Hepatocyte (in vitro differentiated cells): ENCODE data around the gene MSI2. TPM values are rescaled to one million over a fixed set of nuclear protein-coding genes. Genes with fewer than 3 reads are reported as not detected.

Experiments used
- DNase-seq: peaks from one replicate; pipeline ENCODE4 v3.0.0-alpha.2; 2016; ENCODE audit warnings: low spot score
- H2AFZ ChIP-seq: fragments of 200-600 bp; sonication (generic); 2 replicates; pipeline ENCODE4 v1.6.0; 2016; ENCODE audit warnings: antibody characterized with exemption, mild to moderate bottlenecking
- H3K27ac ChIP-seq: fragments of 200-600 bp; sonication (generic); 2 replicates; pipeline ENCODE4 v1.5.1; 2016; ENCODE audit warnings: mild to moderate bottlenecking
- H3K27me3 ChIP-seq: fragments of 200-600 bp; sonication (generic); 2 replicates; pipeline ENCODE4 v1.6.1; 2016
- H3K36me3 ChIP-seq: fragments of 200-600 bp; sonication (generic); replicated peaks from 2 replicates; pipeline ENCODE4 v1.5.1; 2016; ENCODE audit warnings: low read depth; ENCODE audit not compliant: insufficient read depth
- H3K4me1 ChIP-seq: fragments of 200-600 bp; sonication (generic); 2 replicates; pipeline ENCODE4 v1.5.1; 2016; ENCODE audit warnings: mild to moderate bottlenecking, moderate library complexity; ENCODE audit not compliant: insufficient read depth
- H3K4me2 ChIP-seq: fragments of 200-600 bp; sonication (generic); 2 replicates; pipeline ENCODE4 v1.6.0; 2016
- H3K4me3 ChIP-seq: fragments of 200-600 bp; sonication (generic); 2 replicates; pipeline ENCODE4 v1.5.1; 2016; ENCODE audit warnings: mild to moderate bottlenecking
- H3K79me2 ChIP-seq: fragments of 200-600 bp; sonication (generic); 2 replicates; pipeline ENCODE4 v1.6.0; 2017; ENCODE audit warnings: mild to moderate bottlenecking
- H3K9me2 ChIP-seq: fragments of 200-600 bp; sonication (generic); replicated peaks from 2 replicates; pipeline ENCODE4 v1.6.0; 2017; ENCODE audit warnings: mild to moderate bottlenecking; ENCODE audit not compliant: insufficient read depth
- H3K9me3 ChIP-seq: fragments of 200-600 bp; sonication (generic); 2 replicates; pipeline ENCODE4 v1.5.1; 2016; ENCODE audit warnings: low read depth, mild to moderate bottlenecking
- H4K20me1 ChIP-seq: fragments of 200-600 bp; sonication (generic); 2 replicates; pipeline ENCODE4 v1.6.0; 2016; ENCODE audit warnings: mild to moderate bottlenecking; ENCODE audit not compliant: insufficient read depth, poor library complexity, severe bottlenecking
- EZH2 ChIP-seq: fragments of 200-600 bp; sonication (generic); IDR thresholded peaks from 2 replicates; pipeline ENCODE4 v1.6.1; 2016; ENCODE audit warnings: antibody characterized with exemption, mild to moderate bottlenecking, borderline replicate concordance
- EZH2phosphoT487 ChIP-seq: fragments of 200-600 bp; sonication (generic); IDR thresholded peaks from one replicate; pipeline ENCODE4 v1.6.1; 2018; ENCODE audit warnings: antibody characterized with exemption, mild to moderate bottlenecking, low read depth, moderate library complexity; ENCODE audit not compliant: unreplicated experiment, severe bottlenecking
- WGBS: methylation state at CpG from one replicate; pipeline ENCODE4 v1.1.6; 2016; ENCODE audit warnings: low lambda C conversion rate; ENCODE audit errors: missing lambda C conversion rate; 5-methylcytosine and 5-hydroxymethylcytosine counted together
- polyA plus RNA-seq: library from polyadenylated mRNA; unstranded; fragments of >200 nt; fragmentation: Nextera tagmentation; extraction: Ambion mirVana; gene quantifications from 2 replicates; pipeline ENCODE4 v1.2.1, GENCODE V29; 2016
- total RNA-seq: library from RNA; depleted of rRNA; stranded (reverse); fragments of >200 nt; gene quantifications from 2 replicates; pipeline ENCODE4 v1.2.3, GENCODE V29; 2014
- TF ChIP-seq, protein P1 (sequence below): fragments of 200-600 bp; sonication (generic); IDR thresholded peaks from 2 replicates; pipeline ENCODE4 v1.5.1; 2016; ENCODE audit warnings: antibody characterized with exemption, mild to moderate bottlenecking; ENCODE audit not compliant: poor library complexity

MSI2 gene
- total and polyA plus RNA-seq, 2 experiments from 2014 or later = 16.1 to 60.6 TPM

DNA sequence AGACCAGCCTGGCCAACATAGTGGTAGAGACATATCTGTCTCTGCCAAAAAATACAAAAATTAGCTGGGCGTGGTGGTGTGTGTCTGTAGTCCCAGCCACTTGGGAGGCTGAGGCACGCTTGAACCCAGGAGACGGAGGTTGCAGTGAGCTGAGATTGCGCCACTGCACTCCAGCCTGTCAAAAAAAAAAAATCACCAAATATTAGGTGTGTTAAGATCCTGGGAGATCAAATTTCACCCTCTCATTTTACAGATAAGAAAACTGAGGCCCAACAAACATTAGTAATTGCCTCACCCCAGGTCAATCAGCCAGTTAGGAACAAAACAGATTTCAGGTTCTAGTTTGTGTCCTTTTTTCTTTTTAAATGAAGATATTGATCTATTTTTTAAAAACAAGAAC, 116.7 kb downstream of the MSI2 start:
- Histone ChIP-seq H2AFZ (no peak overlapping the region), H3K4me3 (no peak overlapping the region), H3K27me3 (no peaks in the 10 kb centered on the region), H4K20me1 (no peaks in the 10 kb centered on the region), H3K4me2 (peak overlapping the region; percentile 38), H3K4me1 (peaks cover 31% of the 10 kb centered on the region), H3K79me2 (peaks cover 56% of the 10 kb centered on the region), H3K27ac (peak overlapping the region; percentile 47), H3K9me2 (no peaks in the 10 kb centered on the region), H3K9me3 (no peaks in the 10 kb centered on the region), H3K36me3 (no peaks in the 10 kb centered on the region)
- WGBS = 87% methylated on average over 4 of the region's 4 CpGs
- TF ChIP-seq, protein P1, sequence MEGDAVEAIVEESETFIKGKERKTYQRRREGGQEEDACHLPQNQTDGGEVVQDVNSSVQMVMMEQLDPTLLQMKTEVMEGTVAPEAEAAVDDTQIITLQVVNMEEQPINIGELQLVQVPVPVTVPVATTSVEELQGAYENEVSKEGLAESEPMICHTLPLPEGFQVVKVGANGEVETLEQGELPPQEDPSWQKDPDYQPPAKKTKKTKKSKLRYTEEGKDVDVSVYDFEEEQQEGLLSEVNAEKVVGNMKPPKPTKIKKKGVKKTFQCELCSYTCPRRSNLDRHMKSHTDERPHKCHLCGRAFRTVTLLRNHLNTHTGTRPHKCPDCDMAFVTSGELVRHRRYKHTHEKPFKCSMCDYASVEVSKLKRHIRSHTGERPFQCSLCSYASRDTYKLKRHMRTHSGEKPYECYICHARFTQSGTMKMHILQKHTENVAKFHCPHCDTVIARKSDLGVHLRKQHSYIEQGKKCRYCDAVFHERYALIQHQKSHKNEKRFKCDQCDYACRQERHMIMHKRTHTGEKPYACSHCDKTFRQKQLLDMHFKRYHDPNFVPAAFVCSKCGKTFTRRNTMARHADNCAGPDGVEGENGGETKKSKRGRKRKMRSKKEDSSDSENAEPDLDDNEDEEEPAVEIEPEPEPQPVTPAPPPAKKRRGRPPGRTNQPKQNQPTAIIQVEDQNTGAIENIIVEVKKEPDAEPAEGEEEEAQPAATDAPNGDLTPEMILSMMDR = no peak
- TF ChIP-seq EZH2phosphoT487 (no peak), EZH2 (no peak)
- no peak for DNase-seq

DNA sequence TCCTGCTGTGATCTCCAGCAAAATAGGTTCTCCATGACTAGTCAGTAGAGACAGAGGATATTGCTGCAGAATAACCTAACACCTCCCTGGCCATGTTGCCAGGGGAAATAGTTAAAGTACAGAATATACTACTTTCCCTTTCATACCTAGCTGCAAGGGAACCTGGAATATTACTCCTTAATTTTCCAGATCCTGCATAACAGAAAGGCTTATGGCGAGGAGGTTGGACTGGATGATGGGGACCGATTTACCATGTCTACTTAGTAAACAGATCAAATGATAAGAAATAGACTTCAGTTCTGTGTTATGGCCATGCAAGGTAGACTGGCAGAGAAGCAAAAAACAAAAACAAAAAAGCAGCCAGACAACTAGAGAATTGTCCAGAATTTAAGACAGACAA, 117.4 kb downstream of the MSI2 start:
- no peaks in the 10 kb centered on the region for H4K20me1 ChIP-seq
- H3K36me3 ChIP-seq = no peaks in the 10 kb centered on the region
- H3K4me2 ChIP-seq = no peak overlapping the region
- H3K27ac ChIP-seq = peak overlapping the region; percentile 47
- no peak overlapping the region for H3K4me3 ChIP-seq
- TF ChIP-seq EZH2 (no peak), EZH2phosphoT487 (no peak)
- TF ChIP-seq, protein P1 = no peak
- peaks cover 31% of the 10 kb centered on the region for H3K4me1 ChIP-seq
- no peaks in the 10 kb centered on the region for H3K9me3 ChIP-seq
- H3K9me2 ChIP-seq = no peaks in the 10 kb centered on the region
- whole genome bisulfite sequencing = 95% methylated on average over 2 of the region's 2 CpGs
- no peaks in the 10 kb centered on the region for H3K27me3 ChIP-seq
- H3K79me2 ChIP-seq = peaks cover 56% of the 10 kb centered on the region
- no peak for DNase-seq
- no peak overlapping the region for H2AFZ ChIP-seq

DNA sequence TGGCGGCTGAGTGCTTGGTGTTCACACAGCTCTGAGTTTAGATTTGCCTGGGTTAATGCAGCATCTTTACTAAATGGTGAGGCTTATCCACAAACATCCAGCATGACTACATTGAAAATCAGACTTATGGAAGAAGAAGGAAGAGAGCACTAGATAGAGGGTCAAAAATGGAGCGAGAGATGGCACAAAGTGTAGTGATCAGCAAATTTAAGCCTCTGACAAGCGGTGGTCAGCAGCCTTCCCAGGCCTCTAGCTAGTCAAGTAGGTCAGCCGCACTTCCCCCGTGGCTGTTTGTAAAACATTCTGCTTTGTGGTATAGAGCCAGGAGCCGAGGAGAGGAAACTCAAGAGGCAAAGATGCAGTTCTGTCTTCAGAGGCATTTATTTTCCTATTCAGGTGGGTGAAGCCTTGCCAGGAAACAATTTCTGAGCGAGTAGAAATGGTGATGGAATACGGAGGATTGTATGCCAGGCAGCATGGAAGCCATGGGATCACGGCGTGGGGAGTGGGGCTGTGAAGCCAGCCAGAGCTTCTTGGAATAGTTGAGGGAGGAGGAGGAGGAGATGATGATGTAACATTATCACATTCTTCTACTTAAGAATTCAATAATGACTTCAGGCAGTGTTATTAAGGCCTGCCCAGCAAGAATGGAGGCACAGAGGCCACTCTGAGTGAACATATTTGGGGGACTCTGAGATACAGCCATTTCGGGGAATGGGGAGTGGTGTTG, 118.9 kb downstream of the MSI2 start:
- Histone ChIP-seq H3K9me2 (no peaks in the 10 kb centered on the region), H3K27me3 (no peaks in the 10 kb centered on the region), H3K27ac (peak overlapping the region; percentile 29), H3K36me3 (no peaks in the 10 kb centered on the region), H3K4me2 (no peak overlapping the region), H3K79me2 (peaks cover 57% of the 10 kb centered on the region), H3K4me1 (peaks cover 35% of the 10 kb centered on the region), H3K9me3 (no peaks in the 10 kb centered on the region), H2AFZ (no peak overlapping the region), H3K4me3 (no peak overlapping the region), H4K20me1 (no peaks in the 10 kb centered on the region)
- TF ChIP-seq, protein P1 = no peak
- TF ChIP-seq EZH2phosphoT487 (no peak), EZH2 (no peak)
- no peak for DNase-seq
- 82% methylated on average over 11 of the region's 11 CpGs for WGBS

DNA sequence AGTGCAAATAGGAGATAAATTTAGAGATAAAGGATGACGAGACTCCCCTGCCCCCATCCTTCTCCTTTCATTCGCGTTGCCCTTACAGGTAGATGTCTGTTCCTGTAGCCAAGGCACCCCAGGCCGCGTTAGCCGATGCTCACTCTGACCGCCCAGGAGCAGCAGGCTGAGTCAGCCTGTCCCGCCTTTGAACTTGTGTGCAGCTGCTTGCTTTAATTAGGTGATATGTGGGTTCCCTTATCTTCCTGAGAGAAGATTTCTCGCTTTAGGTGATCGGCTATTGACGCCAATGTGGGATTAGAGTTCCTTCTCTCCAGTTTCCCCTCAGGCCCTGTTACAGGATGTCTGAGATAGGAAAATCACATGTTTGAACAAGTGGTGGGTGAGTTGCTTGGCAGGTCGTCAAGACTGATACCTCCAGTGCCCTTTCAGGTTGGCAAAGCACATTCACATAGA, 119.5 kb downstream of the MSI2 start:
- Histone ChIP-seq H3K36me3 (no peaks in the 10 kb centered on the region), H3K4me1 (peaks cover 29% of the 10 kb centered on the region), H3K4me2 (no peak overlapping the region), H3K9me2 (no peaks in the 10 kb centered on the region), H4K20me1 (no peaks in the 10 kb centered on the region), H2AFZ (no peak overlapping the region), H3K27me3 (no peaks in the 10 kb centered on the region), H3K9me3 (no peaks in the 10 kb centered on the region), H3K27ac (peak overlapping the region; percentile 78), H3K79me2 (peaks cover 63% of the 10 kb centered on the region), H3K4me3 (no peak overlapping the region)
- 53% methylated on average over 12 of the region's 12 CpGs for WGBS
- TF ChIP-seq, protein P1 = no peak
- TF ChIP-seq EZH2 (no peak), EZH2phosphoT487 (no peak)
- peak; percentile 40 for DNase-seq
